Endothelial cell of umbilical vein (primary cell): Measurements from ENCODE around the gene OR2A7. TPM values are rescaled to one million over a fixed set of nuclear protein-coding genes. Genes with fewer than 3 reads are reported as not detected.
"Not testable (repeated sequence)": the region's sequence is repeated elsewhere in the genome, so short reads cannot be mapped to it uniquely, and the experiment has no call there.

Experiments
- BruUV-seq: library from RNA; stranded (reverse); fragments of 400-500 nt; replicated peaks from 2 replicates; lab custom pipeline; 2021; lab: Mats Ljungman, UMichigan
- CTCF ChIA-PET: fragments of 300-600, 350-600 bp; sonication (Branson Sonifier 250); formaldehyde crosslinking; loops from one replicate; lab custom pipeline; 2021; ENCODE audit warnings: antibody characterized with exemption, inconsistent platforms; lab: Charles Lee
- POLR2A ChIA-PET: fragments of 300-600, 350-600 bp; sonication (Branson Sonifier 250); formaldehyde crosslinking; loops from one replicate; lab custom pipeline; 2021; ENCODE audit warnings: antibody characterized with exemption, inconsistent platforms; lab: Charles Lee
- DNase-seq: peaks from one replicate; pipeline ENCODE4 v3.0.0-alpha.2; 2011; ENCODE audit warnings: low read depth, low spot score
- FAIRE-seq: peaks from 2 replicates; lab custom pipeline; 2011; peaks lifted over from hg19 to GRCh38; lab: Jason Lieb, UNC
- H2AFZ ChIP-seq: 2 replicates; pipeline ENCODE4 v1.6.0; 2012; ENCODE audit warnings: low read depth, low read length, control low read depth, inconsistent platforms
- H3K27ac ChIP-seq: 2 replicates; pipeline ENCODE4 v1.5.1; 2011; ENCODE audit warnings: low read depth, mild to moderate bottlenecking, control low read depth, low read length, moderate library complexity; ENCODE audit not compliant: insufficient read depth
- H3K27me3 ChIP-seq, 2 experiments: 2 replicates each; pipeline versions ENCODE4 v1.6.0 to v1.6.1; 2011; ENCODE audit warnings: low read length in 2 of 2, mixed read lengths in 1 of 2; ENCODE audit not compliant: control insufficient read depth in 2 of 2, insufficient read depth in 2 of 2
- H3K36me3 ChIP-seq, 2 experiments: 2 replicates in 1 of 2; 3 replicates in 1 of 2; pipeline ENCODE4 v1.5.1; 2011; ENCODE audit warnings: low read length in 2 of 2, mild to moderate bottlenecking in 1 of 2, moderate library complexity in 1 of 2; ENCODE audit not compliant: control insufficient read depth in 2 of 2, insufficient read depth in 2 of 2; ENCODE audit errors: extremely low read depth in 1 of 2
- H3K4me1 ChIP-seq: 3 replicates; pipeline ENCODE4 v1.5.1; 2011; ENCODE audit warnings: mild to moderate bottlenecking, low read length; ENCODE audit not compliant: control insufficient read depth, insufficient read depth; ENCODE audit errors: extremely low read depth
- H3K4me2 ChIP-seq: 2 replicates; pipeline ENCODE4 v1.6.1; 2011; ENCODE audit warnings: low read length, control low read depth, mixed read lengths; ENCODE audit not compliant: insufficient read depth
- H3K4me3 ChIP-seq, 3 experiments: fragments of 200-600 bp in 1 of 3; sonication (generic), shearing (Covaris generic) in 1 of 3; replicated peaks in 1 of 3; 2 replicates each; pipeline ENCODE4 v1.5.1; 2011 to 2016; ENCODE audit warnings: control low read depth in 3 of 3, low read length in 3 of 3, mild to moderate bottlenecking in 2 of 3, inconsistent platforms in 1 of 3, low read depth in 1 of 3, moderate library complexity in 1 of 3; ENCODE audit not compliant: insufficient read depth in 1 of 3
- H3K79me2 ChIP-seq: 2 replicates; pipeline ENCODE4 v1.6.0; 2012; ENCODE audit warnings: low read length, inconsistent platforms; ENCODE audit not compliant: control insufficient read depth, insufficient read depth
- H3K9ac ChIP-seq: replicated peaks from 2 replicates; pipeline ENCODE3; 2011; ENCODE audit warnings: low read length, control low read depth; ENCODE audit not compliant: insufficient read depth; ENCODE audit errors: extremely low read depth
- H3K9me1 ChIP-seq: replicated peaks from 3 replicates; pipeline ENCODE4 v1.6.0; 2011; ENCODE audit warnings: mild to moderate bottlenecking, low read length; ENCODE audit not compliant: control insufficient read depth, insufficient read depth; ENCODE audit errors: extremely low read depth
- H3K9me3 ChIP-seq: replicated peaks from 2 replicates; pipeline ENCODE4 v1.5.1; 2012; ENCODE audit warnings: low read length, inconsistent platforms; ENCODE audit not compliant: control insufficient read depth, insufficient read depth
- H4K20me1 ChIP-seq: replicated peaks from 2 replicates; pipeline ENCODE3; 2011; ENCODE audit warnings: mild to moderate bottlenecking, low read length; ENCODE audit not compliant: control insufficient read depth, insufficient read depth; ENCODE audit errors: extremely low read depth
- EZH2 ChIP-seq: IDR thresholded peaks from 2 replicates; pipeline ENCODE4 v1.6.1; 2012; ENCODE audit warnings: borderline replicate concordance, low read depth, mild to moderate bottlenecking, moderate library complexity, low read length, inconsistent platforms; ENCODE audit not compliant: severe bottlenecking
- FOS ChIP-seq: IDR thresholded peaks from 2 replicates; pipeline ENCODE4 v1.6.1; 2011; ENCODE audit warnings: mild to moderate bottlenecking, low read length, moderate library complexity, borderline replicate concordance; ENCODE audit not compliant: insufficient read depth
- GATA2 ChIP-seq: IDR thresholded peaks from 2 replicates; pipeline ENCODE4 v1.7.0; 2011; ENCODE audit warnings: low read depth, mild to moderate bottlenecking, moderate library complexity, mixed read lengths, low read length; ENCODE audit not compliant: insufficient read length, insufficient read depth
- MYC ChIP-seq: IDR thresholded peaks from one replicate; pipeline ENCODE4 v1.6.1; 2011; ENCODE audit warnings: mild to moderate bottlenecking, low read depth, low read length
- POLR2AphosphoS5 ChIP-seq: IDR thresholded peaks from 2 replicates; pipeline ENCODE4 v1.6.1; 2012; ENCODE audit warnings: low read depth, mild to moderate bottlenecking, control low read depth, low read length, moderate library complexity; ENCODE audit not compliant: insufficient read depth
- dilution Hi-C: fragments of 300-500 bp; cut with MboI; formaldehyde crosslinking; loops from one replicate; pipeline ENCODE4 v1.15.0; 2019; ENCODE audit warnings: low sequenced_read_pairs; ENCODE audit not compliant: extremely low pct_ligation_motif_present
- intact Hi-C: fragments of 100-400 bp; cut with micrococcal nuclease; formaldehyde crosslinking; loops from one replicate; pipeline ENCODE4 v1.10.0; 2022
- polyA plus RNA-seq, 4 experiments: library from polyadenylated mRNA; depleted of rRNA in 3 of 4; stranded (reverse) in 3 of 4; unstranded in 1 of 4; fragments of >200 nt; gene quantifications; 2 replicates each; pipeline versions ENCODE4 v1.2.1 to v1.2.3, GENCODE V29; 2011 to 2012; ENCODE audit warnings: missing spikeins in 1 of 4
- total RNA-seq: library from RNA; stranded (reverse); gene quantifications from 2 replicates; pipeline ENCODE4 v1.2.3, GENCODE V29; 2021
- TF ChIP-seq, protein P1 (sequence below), 2 donors: IDR thresholded peaks; 1 replicate in 1 of 2; 2 replicates in 1 of 2; pipeline ENCODE4 v1.5.1; 2011; ENCODE audit warnings: low read length in 2 of 2, mild to moderate bottlenecking in 2 of 2, moderate library complexity in 2 of 2, control low read depth in 1 of 2, inconsistent platforms in 1 of 2, low read depth in 1 of 2; ENCODE audit not compliant: insufficient read depth in 1 of 2; ENCODE audit errors: extremely low read depth in 1 of 2

Gene OR2A7
- total and polyA plus RNA-seq, 2 donors (not counting 3 experiments of a cell fraction or from before 2014, with no cell fraction given), result 0.33 TPM; not detected in 1

DNA sequence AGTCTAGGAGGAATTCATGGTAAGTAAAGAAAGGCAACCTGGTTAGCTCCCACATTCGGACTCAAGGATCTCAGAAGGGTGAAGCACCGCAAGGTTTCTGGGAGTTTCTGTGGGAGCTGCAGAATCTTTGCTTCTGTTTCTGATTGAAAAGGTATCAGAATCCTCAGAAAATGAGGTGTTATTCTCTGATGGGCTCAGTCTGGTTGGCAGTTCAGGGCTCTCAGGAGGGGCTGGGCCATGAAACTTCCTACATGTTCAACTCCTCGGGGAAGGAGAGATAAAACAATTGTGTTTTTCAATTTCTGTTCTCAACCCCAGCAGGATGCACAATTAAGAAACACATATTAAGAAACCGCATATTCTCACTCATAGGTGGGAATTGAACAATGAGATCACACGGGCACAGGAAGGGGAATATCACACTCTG, 9.1 kb downstream of the OR2A7 start:
- Histone ChIP-seq H3K9me1 (no peaks in the 10 kb centered on the region), H2AFZ (no peak overlapping the region), H3K79me2 (no peaks in the 10 kb centered on the region), H3K36me3 (no peaks in the 10 kb centered on the region), H4K20me1 (no peaks in the 10 kb centered on the region), H3K4me3 (no peak overlapping the region), H3K27me3 (no peaks in the 10 kb centered on the region), H3K27ac (no peak overlapping the region), H3K4me1 (no peaks in the 10 kb centered on the region), H3K4me2 (no peak overlapping the region), H3K9ac (no peak overlapping the region), H3K9me3 (no peaks in the 10 kb centered on the region)
- TF ChIP-seq MYC, result no peak
- no peak for TF ChIP-seq GATA2
- TF ChIP-seq, protein P1, sequence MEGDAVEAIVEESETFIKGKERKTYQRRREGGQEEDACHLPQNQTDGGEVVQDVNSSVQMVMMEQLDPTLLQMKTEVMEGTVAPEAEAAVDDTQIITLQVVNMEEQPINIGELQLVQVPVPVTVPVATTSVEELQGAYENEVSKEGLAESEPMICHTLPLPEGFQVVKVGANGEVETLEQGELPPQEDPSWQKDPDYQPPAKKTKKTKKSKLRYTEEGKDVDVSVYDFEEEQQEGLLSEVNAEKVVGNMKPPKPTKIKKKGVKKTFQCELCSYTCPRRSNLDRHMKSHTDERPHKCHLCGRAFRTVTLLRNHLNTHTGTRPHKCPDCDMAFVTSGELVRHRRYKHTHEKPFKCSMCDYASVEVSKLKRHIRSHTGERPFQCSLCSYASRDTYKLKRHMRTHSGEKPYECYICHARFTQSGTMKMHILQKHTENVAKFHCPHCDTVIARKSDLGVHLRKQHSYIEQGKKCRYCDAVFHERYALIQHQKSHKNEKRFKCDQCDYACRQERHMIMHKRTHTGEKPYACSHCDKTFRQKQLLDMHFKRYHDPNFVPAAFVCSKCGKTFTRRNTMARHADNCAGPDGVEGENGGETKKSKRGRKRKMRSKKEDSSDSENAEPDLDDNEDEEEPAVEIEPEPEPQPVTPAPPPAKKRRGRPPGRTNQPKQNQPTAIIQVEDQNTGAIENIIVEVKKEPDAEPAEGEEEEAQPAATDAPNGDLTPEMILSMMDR (IDR thresholded peaks at IDR 0.05; ENCODE audit: extremely low read depth in 1 of 2, insufficient read depth in 1 of 2, low read depth in 1 of 2, low read length in 2 of 2), result no peak
- no peak for TF ChIP-seq POLR2AphosphoS5
- no peak for TF ChIP-seq EZH2
- TF ChIP-seq FOS, result no peak
- no TSS peak for BruUV-seq
- DNase-seq, result peak; percentile 6
- intact Hi-C loops, result no loop called here
- no peak for FAIRE-seq
- POLR2A ChIA-PET, result no interaction called here
- dilution Hi-C loops, result no loop called here
- CTCF ChIA-PET, result no interaction called here

DNA sequence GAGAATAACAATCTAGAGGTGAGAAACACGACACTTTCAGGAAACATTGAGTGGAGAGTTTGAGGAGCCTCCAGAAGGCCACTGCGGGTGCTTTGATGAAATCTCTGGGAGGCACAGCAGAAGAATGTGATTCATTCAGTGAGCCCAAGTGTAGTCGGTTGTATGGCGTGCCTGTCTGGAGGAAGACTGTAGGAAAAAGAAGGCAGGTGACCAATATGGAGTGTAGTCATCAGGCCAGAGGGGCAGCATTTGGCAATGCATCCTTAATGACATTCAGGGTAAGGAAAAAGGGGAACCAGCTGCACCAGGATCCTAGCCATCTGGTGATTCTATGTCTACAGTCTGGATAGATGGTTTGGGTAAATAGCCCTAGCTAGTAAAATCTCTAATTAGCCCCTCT, 12.3 kb downstream of the OR2A7 start:
- H3K4me2 ChIP-seq, POLR2A ChIA-PET: not testable (repeated sequence)

DNA sequence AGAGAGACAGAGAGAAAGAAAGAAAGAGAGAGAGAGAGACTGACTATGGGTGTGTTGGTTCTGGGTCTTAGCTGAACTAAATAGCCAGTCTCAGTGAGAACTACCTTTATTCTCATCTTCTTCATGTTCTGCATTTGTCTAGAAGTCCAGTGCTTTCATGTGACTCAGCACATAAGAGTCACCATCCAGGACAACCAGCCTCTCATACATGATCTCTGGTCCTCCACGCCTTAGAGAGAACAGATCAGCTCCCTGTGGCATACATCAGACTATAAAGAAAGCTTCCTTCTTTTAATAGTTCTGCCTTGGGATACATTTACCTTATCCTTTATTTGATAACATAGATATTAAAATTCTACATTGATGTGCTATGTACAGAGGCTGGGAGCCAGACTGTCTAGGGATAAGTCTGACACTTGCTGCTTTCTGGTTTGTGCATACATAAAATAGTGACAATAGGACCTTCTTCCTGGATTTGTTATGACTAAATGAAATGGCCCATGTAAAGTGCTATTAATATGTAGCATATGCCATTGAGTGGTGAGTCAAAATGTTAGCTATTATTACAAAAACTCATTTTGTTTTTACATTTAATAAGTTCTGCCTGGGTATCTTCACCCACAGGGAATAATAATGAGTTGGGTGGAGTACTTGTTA, 16.8 kb downstream of the OR2A7 start:
- H3K36me3 ChIP-seq, H3K79me2 ChIP-seq, POLR2A ChIA-PET, dilution Hi-C loops, FAIRE-seq, DNase-seq, H3K4me2 ChIP-seq, H3K27me3 ChIP-seq, BruUV-seq, H4K20me1 ChIP-seq, H3K9me3 ChIP-seq, H3K4me3 ChIP-seq, H3K27ac ChIP-seq, H2AFZ ChIP-seq, intact Hi-C loops, CTCF ChIA-PET, H3K9ac ChIP-seq, H3K9me1 ChIP-seq, H3K4me1 ChIP-seq: not testable (repeated sequence)

More for the DNA sequence above, 12.3 kb downstream of the OR2A7 start:
- H3K4me3 ChIP-seq, H2AFZ ChIP-seq, H3K36me3 ChIP-seq, H3K9me3 ChIP-seq, BruUV-seq, intact Hi-C loops, DNase-seq, H4K20me1 ChIP-seq, H3K79me2 ChIP-seq, H3K9me1 ChIP-seq, H3K4me1 ChIP-seq, H3K27me3 ChIP-seq, H3K9ac ChIP-seq, CTCF ChIA-PET, H3K27ac ChIP-seq, FAIRE-seq, dilution Hi-C loops: not testable (repeated sequence)
